Adrenal gland (tissue), 12 donors: ENCODE data around the gene HBQ1. TPM values are rescaled to one million over a fixed set of nuclear protein-coding genes. Genes with fewer than 3 reads are reported as not detected.

ENCODE experiments used
- DNase-seq, 7 donors: peaks; one replicate each; pipeline ENCODE4 v3.0.0-alpha.2; 2019 to 2020
- H3K27ac ChIP-seq, 5 donors: fragments of 200-600 bp; sonication (generic) in 4 of 5; 1 replicate in 3 of 5; 2 replicates in 2 of 5; pipeline versions ENCODE4 v1.5.1 to v1.8.0; 2016 to 2020; ENCODE audit warnings: mild to moderate bottlenecking in 1 of 5
- H3K27me3 ChIP-seq: fragments of 200-600 bp; 2 replicates; pipeline ENCODE4 v1.8.0; 2021
- H3K36me3 ChIP-seq, 2 donors: fragments of 200-600 bp; replicated peaks in 1 of 2; 1 replicate in 1 of 2; 2 replicates in 1 of 2; pipeline versions ENCODE4 v1.5.1 to v1.8.0; 2018 to 2022
- H3K4me1 ChIP-seq, 2 donors: fragments of 200-600 bp; replicated peaks in 1 of 2; 1 replicate in 1 of 2; 2 replicates in 1 of 2; pipeline versions ENCODE4 v1.5.1 to v1.8.0; 2018 to 2021
- H3K4me3 ChIP-seq, 4 donors: fragments of 200-600 bp; sonication (generic) in 3 of 4; one replicate each; pipeline ENCODE4 v1.5.1; 2016 to 2018
- H3K9me3 ChIP-seq, 3 donors: fragments of 200-600 bp; sonication (generic) in 1 of 3; replicated peaks in 1 of 3; 1 replicate in 2 of 3; 2 replicates in 1 of 3; pipeline versions ENCODE4 v1.5.1 to v1.8.0; 2016 to 2021
- CTCF ChIP-seq, 6 experiments: fragments of 450-650 bp in 4 of 6; fragments of 200-600 bp in 2 of 6; sonication (generic) in 1 of 6; IDR thresholded peaks; 1 replicate in 5 of 6; 2 replicates in 1 of 6; pipeline versions ENCODE4 v1.5.1 to v1.8.0; 2016 to 2021; ENCODE audit warnings: antibody characterized with exemption in 6 of 6, mild to moderate bottlenecking in 2 of 6, moderate library complexity in 1 of 6
- POLR2A ChIP-seq, 2 donors: fragments of 450-650 bp; IDR thresholded peaks; one replicate each; pipeline ENCODE4 v1.6.1; 2017; ENCODE audit warnings: antibody characterized with exemption in 2 of 2, mild to moderate bottlenecking in 2 of 2, moderate library complexity in 1 of 2
- WGBS, 4 donors: extraction: QIAGEN DNeasy Blood & Tissue Kit in 2 of 4; methylation state at CpG; one replicate each; pipeline versions ENCODE4 v1.1.5 to v1.1.7; 2013 to 2017; 5-methylcytosine and 5-hydroxymethylcytosine counted together
- intact Hi-C, 2 donors: fragments of 100-400 bp; cut with DNase I; formaldehyde crosslinking; loops; one replicate each; pipeline versions ENCODE4 v1.14.1 to v1.15.0; 2022 to 2023
- polyA plus RNA-seq, 3 donors: library from polyadenylated mRNA; stranded (reverse); fragments of 200-250 nt in 2 of 3; fragments of 350-450 nt in 1 of 3; fragmentation: Illumina TruSeq in 1 of 3; extraction: RNeasy Lipid Tissue Mini Kit (QIAGEN cat#74804) in 1 of 3; gene quantifications; one replicate each; pipeline ENCODE4 v1.2.3, GENCODE V29; 2013 to 2014
- total RNA-seq, 9 donors: library from RNA; depleted of rRNA in 4 of 9; stranded (reverse); fragments of >200 nt in 4 of 9; fragments of 120-200 nt in 1 of 9; fragmentation: NEBNext Ultra II Directional in 1 of 9; extraction: Animal tissue kit (Norgen Biotek cat#: 25700) in 1 of 9; gene quantifications; one replicate each; pipeline versions ENCODE4 v1.1.0 to v1.2.4, GENCODE V29; 2013 to 2023
- donor health status: healthy with polysubstance abuse.
- donor health status: Bipolar disorder and iron deficiency.
- donor health status: DM: yes; HTN: yes; CAD: no.
- donor health status: DM: no; HTN: no; CAD: no.
- donor health status: DM: no; HTN: no; CAD: no.
- donor health status: DM: yes; HTN: yes; CAD: no.

The HBQ1 gene
- total and polyA plus RNA-seq, 12 donors: 0.44 to 6.0 (median 1.9) TPM; not detected in 9

GRCh38 chr16:177981-178667 lies 2.1 kb upstream of the HBQ1 start:
- peaks cover 53% of the 10 kb centered on the region for H3K27me3 ChIP-seq
- no peaks in the 10 kb centered on the region for H3K9me3 ChIP-seq
- H3K36me3 ChIP-seq: no peaks in the 10 kb centered on the region
- WGBS, 4 donors: 64 to 72% (median 69%) methylated on average over 8 to 11 of the region's 11 CpGs
- peaks cover 5 to 17% of the 10 kb centered on the region in 2 donors for H3K4me1 ChIP-seq
- DNase-seq: no peak
- no peak overlapping the region for H3K27ac ChIP-seq
- no peak overlapping the region for H3K4me3 ChIP-seq
- intact Hi-C loops: no loop called here
- TF ChIP-seq CTCF (IDR thresholded peaks at IDR 0.05): no peak
- TF ChIP-seq POLR2A (IDR thresholded peaks at IDR 0.05): no peak

- peaks cover 53% of the 10 kb centered on the region for H3K27me3 ChIP-seq
- H3K27ac ChIP-seq: no peak overlapping the region
Measured at GRCh38 chr16:178668-179015, 1.6 kb upstream of the HBQ1 start.

GRCh38 chr16:179211-180092 lies 807 bp upstream of the HBQ1 start:
- TF ChIP-seq POLR2A (IDR thresholded peaks at IDR 0.05) (no peak), CTCF (IDR thresholded peaks at IDR 0.05) (no peak)
- DNase-seq: no peak
- intact Hi-C loops: loop anchor here in 1 of 2 donors (5.0 kb wide), 1 partner anchor 72 kb away; no protein-coding TSS in a partner anchor
- no peak overlapping the region for H3K27ac ChIP-seq
- H3K27me3 ChIP-seq: peaks cover 52% of the 10 kb centered on the region
- H3K4me3 ChIP-seq: no peak overlapping the region
- no peaks in the 10 kb centered on the region for H3K36me3 ChIP-seq
- H3K4me1 ChIP-seq: peaks cover 5 to 17% of the 10 kb centered on the region in 2 donors
- WGBS, 4 donors: 72 to 78% (median 76%) methylated on average over 17 of the region's 17 CpGs
- H3K9me3 ChIP-seq: no peaks in the 10 kb centered on the region

More at GRCh38 chr16:178668-179015, 1.6 kb upstream of the HBQ1 start:
- Histone ChIP-seq H3K4me3 (no peak overlapping the region), H3K4me1 (peaks cover 5 to 17% of the 10 kb centered on the region in 2 donors), H3K36me3 (no peaks in the 10 kb centered on the region), H3K9me3 (no peaks in the 10 kb centered on the region)
- intact Hi-C loops: no loop called here
- 78 to 84% (median 80%) methylated on average over 11 of the region's 11 CpGs for WGBS, 4 donors
- TF ChIP-seq POLR2A (IDR thresholded peaks at IDR 0.05) (no peak), CTCF (IDR thresholded peaks at IDR 0.05) (no peak)
- no peak for DNase-seq
